DMS79 treated with DMSO at 0.1 percent for 48 hours (cell line): Measurements from ENCODE around the gene MT1M.
A peak's percentile ranks its signal among the peaks of the same experiment; 100 is the strongest.
"Not testable (repeated sequence)": the region's sequence is repeated elsewhere in the genome, so short reads cannot be mapped to it uniquely, and the experiment has no call there.

Experiments used
- DNase-seq: peaks from one replicate; lab custom pipeline; 2025; lab: John Stamatoyannopoulos, UW

Gene MT1M

GRCh38 chr16:56632156-56632847, at the start of gene MT1M:
Gene MT1M (plus strand): TSS chr16:56632659. CDS start chr16:56632732, 73 bp downstream.
- DNase-seq, result no peak

- DNase-seq, result not testable (repeated sequence)
Measured at GRCh38 chr16:56582911-56583310, 49.5 kb upstream of the MT1M start.

DNA sequence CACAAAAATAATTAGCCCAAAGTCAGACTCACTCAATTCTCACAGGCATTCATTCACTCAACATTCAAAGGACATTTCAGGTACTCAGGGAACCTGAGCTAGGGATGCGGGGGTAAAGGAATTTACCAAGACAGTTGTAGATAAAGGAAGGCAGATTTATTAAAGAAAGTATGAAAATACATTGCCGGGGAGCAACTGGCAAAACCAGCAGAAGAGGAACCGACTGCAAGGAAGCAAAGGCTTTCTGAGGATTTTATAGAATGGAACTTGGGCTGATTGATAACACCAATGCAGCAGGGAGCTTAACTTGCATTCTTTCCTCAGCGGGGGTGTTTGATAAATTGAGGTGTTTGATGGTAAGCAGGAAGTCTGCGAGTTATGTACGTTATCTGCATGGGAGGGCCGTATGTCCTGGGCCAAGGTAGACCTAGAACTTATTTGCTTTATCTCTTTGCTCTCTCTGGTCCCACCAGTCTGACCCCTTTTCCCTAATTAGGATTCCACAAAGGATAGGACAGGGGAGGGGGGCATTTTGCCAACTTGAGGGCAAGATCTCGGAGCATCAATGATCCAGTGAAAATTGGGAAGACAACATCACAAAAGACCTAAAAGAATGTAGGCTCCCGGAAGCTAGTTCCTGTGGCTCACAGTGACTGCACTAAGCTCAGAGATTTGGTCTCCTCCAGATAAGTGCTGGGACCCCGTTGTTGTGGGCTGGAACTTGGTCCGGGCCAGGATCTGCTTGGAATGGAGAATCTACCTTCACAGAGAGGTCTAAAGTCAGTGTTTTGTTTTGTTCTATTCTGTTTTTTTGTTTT, 48.9 kb upstream of the MT1M start:
- DNase-seq, result no peak

DNA sequence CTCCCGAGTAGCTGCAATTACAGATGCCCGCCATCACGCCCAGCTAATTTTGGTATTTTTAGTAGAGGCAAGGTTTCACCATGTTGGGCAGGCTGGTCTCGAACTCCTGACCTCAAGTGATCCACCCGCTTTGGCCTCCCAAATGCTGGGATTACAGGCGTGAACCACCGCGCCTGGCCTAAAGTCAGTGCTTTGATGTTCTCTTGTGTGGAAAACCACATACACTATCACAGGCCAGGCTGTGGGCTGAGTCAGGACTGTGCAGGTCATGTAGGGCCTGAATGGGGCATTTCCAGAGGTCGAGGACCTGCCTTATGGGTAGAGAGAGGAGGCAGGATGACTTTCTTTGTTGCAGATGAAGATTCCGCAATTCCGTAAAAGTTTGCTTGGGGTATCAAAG, 48.2 kb upstream of the MT1M start:
- no peak for DNase-seq

GRCh38 chr16:56588781-56589140, 43.7 kb upstream of the MT1M start:
- no peak for DNase-seq

DNA sequence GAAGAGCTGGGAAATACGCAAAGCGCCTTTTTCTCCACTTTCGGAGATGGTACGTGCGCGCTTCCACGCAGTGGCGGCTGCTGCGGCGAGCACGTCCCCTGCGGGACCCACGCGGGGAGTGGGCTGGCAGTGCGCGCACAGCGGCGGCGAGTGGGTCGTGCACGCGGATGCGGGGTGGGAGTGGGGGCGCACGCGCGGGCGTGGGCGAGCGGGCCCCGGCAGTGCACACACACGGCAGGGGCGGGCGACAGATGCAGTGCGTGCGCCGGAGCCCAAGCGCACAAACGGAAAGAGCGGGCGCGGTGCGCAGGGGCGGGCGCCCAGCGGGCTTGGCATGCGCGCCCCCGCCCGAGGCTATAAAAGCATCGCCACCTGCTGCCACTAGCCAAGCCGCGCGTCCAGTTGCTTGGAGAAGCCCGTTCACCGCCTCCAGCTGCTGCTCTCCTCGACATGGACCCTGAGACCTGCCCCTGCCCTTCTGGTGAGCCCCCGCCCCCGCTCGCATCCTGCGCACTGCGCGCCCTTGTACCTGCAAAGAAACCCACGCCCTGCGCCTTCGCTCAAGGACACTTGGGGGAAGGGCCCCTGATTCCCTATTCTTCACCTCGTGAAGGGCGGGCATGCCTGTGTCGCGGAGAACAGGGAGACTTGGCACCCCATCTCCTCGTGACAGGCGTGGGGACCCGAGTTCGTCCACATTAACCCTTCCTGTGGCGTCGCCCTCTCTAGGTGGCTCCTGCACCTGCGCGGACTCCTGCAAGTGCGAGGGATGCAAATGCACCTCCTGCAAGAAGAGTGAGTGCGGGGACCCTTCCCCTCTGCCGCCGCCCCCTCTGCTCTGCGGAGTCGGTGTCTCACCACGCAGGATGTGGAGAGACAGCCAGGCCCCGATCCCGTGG, 43.1 kb upstream of the MT1M start, which contains the start of gene MT3:
Gene MT3, plus strand, starts transcription at position 388 of the 899 bp plus-strand sequence. Its CDS starts 63 bp downstream, at position 451.
- DNase-seq, result peak; percentile 32

GRCh38 chr16:56591377-56592060, 40.9 kb upstream of the MT1M start:
- DNase-seq, result no peak

GRCh38 chr16:56593573-56594291, 38.7 kb upstream of the MT1M start:
- no peak for DNase-seq

- no peak for DNase-seq
Measured at GRCh38 chr16:56594292-56594619, 38.2 kb upstream of the MT1M start.

DNA sequence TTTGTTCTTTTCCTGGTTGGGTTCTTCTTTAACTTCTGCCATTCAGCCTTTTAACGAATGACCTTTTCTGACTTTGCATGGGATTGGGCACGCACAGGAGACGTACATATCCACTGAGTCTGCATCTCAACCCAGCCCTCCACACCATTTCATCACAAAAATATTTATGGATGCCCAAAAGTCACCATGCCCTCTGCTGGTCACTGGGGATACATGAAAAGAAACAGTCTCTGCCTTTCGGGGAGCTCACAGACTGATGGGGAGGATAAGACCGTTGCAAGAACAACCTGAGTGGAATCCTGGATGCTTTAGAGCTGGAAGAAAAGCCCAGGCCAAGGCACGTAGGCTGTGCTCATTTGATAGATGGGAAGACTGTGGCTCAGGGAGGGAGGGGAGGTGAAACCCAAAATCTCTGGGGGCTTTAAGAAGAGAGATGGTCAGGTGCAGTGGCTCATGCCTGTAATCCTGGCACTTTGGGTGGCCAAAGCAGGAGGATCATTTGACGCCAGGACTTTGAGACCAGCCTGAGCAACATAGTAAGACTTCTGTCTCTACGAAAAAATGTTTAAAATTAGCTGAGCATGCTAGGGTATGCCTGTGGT, 32.0 kb upstream of the MT1M start:
- no peak for DNase-seq

DNA sequence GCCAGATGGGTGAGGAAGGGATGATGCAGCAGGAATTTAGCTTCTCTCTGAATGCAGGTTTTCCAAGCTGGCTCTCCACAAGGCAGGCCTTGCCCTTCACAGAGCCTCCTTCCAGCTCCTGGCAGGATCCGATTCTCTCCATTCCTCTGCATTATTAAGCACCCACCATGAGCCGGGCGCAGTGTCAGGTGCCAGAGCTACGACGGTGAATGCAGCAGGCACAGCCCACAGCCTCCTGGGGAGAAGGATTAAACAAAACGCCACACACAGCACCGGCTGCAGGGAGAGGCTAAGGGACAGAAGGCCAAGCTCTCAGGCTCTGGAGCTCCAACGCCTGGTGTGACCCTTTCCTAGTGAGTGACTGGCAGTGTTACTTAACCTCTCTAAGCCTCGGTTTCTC, 31.1 kb upstream of the MT1M start:
- no peak for DNase-seq

GRCh38 chr16:56603589-56603988, 28.9 kb upstream of the MT1M start:
- DNase-seq, result no peak

- no peak for DNase-seq
Measured at GRCh38 chr16:56604966-56605365, 27.5 kb upstream of the MT1M start.

DNA sequence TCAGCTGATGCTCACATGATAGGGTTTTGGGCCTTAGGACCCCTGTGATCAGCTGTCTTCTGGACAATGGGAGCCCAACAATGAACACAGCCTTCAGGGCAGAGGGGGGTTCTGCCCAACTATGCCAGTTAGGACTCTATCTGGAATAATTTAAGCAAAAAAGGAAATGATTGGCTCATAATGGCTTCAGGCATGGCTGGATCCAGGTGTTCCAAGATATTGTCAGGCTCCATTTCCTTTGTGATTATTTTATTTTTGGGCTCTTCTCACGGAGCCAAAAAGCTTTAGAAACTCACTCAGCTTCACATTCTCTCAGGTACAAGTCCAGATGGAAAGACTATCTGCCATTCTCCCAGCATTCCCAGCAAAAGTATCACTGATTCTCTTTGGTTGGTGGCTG, 27.0 kb upstream of the MT1M start:
- DNase-seq, result no peak

DNA sequence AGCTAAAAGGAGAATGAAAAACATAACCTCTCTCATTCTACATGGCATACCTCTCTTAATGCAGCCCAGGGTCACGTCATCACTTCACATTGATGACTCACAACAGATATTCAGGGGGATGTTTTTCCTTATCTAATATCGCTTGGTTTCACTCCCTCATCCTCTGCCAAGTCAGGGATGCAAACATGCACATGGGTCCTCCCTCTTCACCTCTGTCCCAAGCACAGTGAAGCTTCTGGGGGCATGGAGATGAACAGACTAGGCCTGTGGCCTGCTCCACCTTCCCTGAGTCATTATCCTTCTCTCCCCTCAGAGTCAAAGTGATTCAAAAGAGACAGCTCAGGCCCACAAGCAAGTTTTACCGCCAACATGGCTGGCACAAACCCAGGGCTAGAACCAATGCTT, 26.4 kb upstream of the MT1M start:
- DNase-seq, result no peak

- no peak for DNase-seq
Measured at GRCh38 chr16:56606476-56607108, 25.9 kb upstream of the MT1M start.

DNA sequence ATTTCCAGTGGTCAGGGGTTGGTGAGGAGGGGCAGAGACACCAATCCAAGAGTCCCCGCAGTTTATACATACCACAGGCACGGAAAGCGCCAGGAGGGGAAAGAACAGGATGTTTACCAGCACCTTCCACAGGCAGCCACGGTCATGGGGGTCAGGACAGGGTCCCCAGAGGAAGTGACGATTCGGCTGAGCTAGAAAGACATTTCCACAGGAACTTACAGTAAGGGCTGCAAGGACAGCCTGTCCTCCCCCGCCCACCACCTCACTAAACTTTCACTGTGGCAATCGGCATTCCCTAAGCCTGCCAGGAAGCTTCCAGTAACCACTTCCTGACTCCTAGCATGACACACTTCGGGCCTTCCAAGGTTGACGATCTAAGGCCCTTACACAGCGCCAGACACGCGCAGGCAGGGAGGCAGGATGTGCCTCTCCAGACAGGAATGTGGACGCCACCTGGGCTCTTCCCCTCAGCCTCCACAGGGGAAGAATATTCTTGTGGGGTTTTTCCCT, 25.3 kb upstream of the MT1M start:
- no peak for DNase-seq

DNA sequence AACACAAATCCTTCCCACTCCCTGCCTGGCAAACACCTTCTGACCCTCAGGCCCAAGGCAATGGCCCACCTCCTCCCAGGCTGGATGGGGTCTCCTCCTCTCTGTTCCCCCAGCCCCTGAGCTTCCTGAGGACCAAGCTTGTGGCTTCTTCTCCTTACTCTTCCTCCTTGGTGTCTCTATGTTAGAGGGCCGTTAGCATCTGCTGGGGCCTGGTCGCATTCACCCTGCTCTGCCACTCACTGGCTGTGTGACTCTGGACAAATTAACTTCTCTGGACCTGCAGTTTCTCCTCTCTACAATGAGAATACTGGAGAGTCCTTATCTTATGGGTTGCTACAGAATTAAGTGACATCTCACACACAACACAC, 24.8 kb upstream of the MT1M start:
- no peak for DNase-seq

DNA sequence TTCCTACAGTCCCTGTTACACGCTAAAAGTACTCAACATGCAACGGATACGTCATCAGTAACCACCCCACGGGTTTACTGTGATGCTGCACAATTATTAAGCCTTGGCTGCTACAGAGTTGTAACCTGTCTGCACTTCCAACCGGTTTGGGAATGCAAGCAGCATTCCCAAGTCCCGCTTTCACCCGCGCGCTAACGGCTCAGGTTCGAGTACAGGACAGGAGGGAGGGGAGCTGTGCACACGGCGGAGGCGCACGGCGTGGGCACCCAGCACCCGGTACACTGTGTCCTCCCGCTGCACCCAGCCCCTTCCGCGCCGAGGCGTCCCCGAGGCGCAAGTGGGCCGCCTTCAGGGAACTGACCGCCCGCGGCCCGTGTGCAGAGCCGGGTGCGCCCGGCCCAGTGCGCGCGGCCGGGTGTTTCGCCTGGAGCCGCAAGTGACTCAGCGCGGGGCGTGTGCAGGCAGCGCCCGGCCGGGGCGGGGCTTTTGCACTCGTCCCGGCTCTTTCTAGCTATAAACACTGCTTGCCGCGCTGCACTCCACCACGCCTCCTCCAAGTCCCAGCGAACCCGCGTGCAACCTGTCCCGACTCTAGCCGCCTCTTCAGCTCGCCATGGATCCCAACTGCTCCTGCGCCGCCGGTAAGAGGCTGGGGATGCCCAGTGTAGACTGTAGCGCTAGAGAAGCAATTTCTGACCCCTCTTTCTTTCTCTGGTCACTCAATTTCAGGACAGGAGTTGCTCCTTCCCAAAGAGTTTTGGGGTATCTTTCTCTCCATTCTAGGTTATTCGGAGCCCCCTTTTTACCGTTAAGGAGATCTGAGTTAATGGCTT, 24.2 kb upstream of the MT1M start, which contains the start of gene MT2A:
Gene MT2A, plus strand, starts transcription at position 542 of the 833 bp plus-strand sequence. Its CDS starts 72 bp downstream, at position 614.
- DNase-seq, result peak; percentile 82
